KMS-11 (cell line): ENCODE data around the gene WFDC1.

Experiments used
- H2AFZ ChIP-seq: fragments of 200-600 bp; sonication (generic); 2 replicates; pipeline ENCODE4 v1.6.1; 2016; ENCODE audit warnings: antibody characterized with exemption, mixed run types, low read depth
- H3K27ac ChIP-seq: fragments of 200-600 bp; sonication (generic); 2 replicates; pipeline ENCODE4 v1.6.1; 2016; ENCODE audit warnings: mild to moderate bottlenecking, mixed run types
- H3K27me3 ChIP-seq: fragments of 200-600 bp; sonication (generic); 2 replicates; pipeline ENCODE4 v1.6.1; 2017; ENCODE audit warnings: mild to moderate bottlenecking, low read depth, mixed run types, moderate library complexity; ENCODE audit not compliant: insufficient read depth
- H3K36me3 ChIP-seq: fragments of 200-600 bp; sonication (generic); 2 replicates; pipeline ENCODE4 v1.6.1; 2017; ENCODE audit warnings: mild to moderate bottlenecking, mixed run types; ENCODE audit not compliant: insufficient read depth
- H3K4me1 ChIP-seq: fragments of 200-600 bp; sonication (generic); 2 replicates; pipeline ENCODE4 v1.6.1; 2016; ENCODE audit warnings: mild to moderate bottlenecking, low read depth, mixed run types; ENCODE audit not compliant: poor library complexity, severe bottlenecking
- H3K4me2 ChIP-seq: fragments of 200-600 bp; sonication (generic); 2 replicates; pipeline ENCODE4 v1.7.0; 2016; ENCODE audit warnings: mild to moderate bottlenecking, mixed run types
- H3K4me3 ChIP-seq: fragments of 200-600 bp; sonication (generic); IDR thresholded peaks from 2 replicates; pipeline ENCODE4 v1.6.1; 2017; ENCODE audit warnings: low read depth, low read length, mixed read lengths; ENCODE audit not compliant: insufficient read depth
- H3K79me2 ChIP-seq: fragments of 200-600 bp; sonication (generic); 2 replicates; pipeline ENCODE4 v1.6.1; 2016; ENCODE audit warnings: low read depth, mixed run types; ENCODE audit not compliant: insufficient read depth
- H3K9ac ChIP-seq: fragments of 200-600 bp; sonication (generic); 2 replicates; pipeline ENCODE4 v1.6.1; 2016; ENCODE audit warnings: mild to moderate bottlenecking, mixed run types
- H4K20me1 ChIP-seq: fragments of 200-600 bp; sonication (generic); 2 replicates; pipeline ENCODE4 v1.6.1; 2016; ENCODE audit warnings: mild to moderate bottlenecking, mixed run types; ENCODE audit not compliant: insufficient read depth
- CTCF ChIP-seq: fragments of 200-600 bp; sonication (generic); conservative IDR thresholded peaks from 2 replicates; pipeline ENCODE4 v1.6.1; 2017; ENCODE audit warnings: low read depth, mild to moderate bottlenecking, antibody characterized with exemption, low read length, moderate library complexity, mixed read lengths

The WFDC1 gene

GRCh38 chr16:84366208-84366607 lies 71.5 kb downstream of the WFDC1 start:
- no peak for TF ChIP-seq CTCF
- H3K27ac ChIP-seq: no peak overlapping the region
- H3K4me2 ChIP-seq: no peak overlapping the region
- H4K20me1 ChIP-seq: no peaks in the 10 kb centered on the region
- peaks cover 41% of the 10 kb centered on the region for H3K27me3 ChIP-seq
- H3K36me3 ChIP-seq: no peaks in the 10 kb centered on the region
- no peaks in the 10 kb centered on the region for H3K4me1 ChIP-seq
- no peak overlapping the region for H2AFZ ChIP-seq
- no peak overlapping the region for H3K9ac ChIP-seq
- no peak overlapping the region for H3K4me3 ChIP-seq
- no peaks in the 10 kb centered on the region for H3K79me2 ChIP-seq

- no peak overlapping the region for H3K9ac ChIP-seq
- H3K79me2 ChIP-seq: no peaks in the 10 kb centered on the region
- no peaks in the 10 kb centered on the region for H4K20me1 ChIP-seq
- H3K36me3 ChIP-seq: no peaks in the 10 kb centered on the region
- H3K4me2 ChIP-seq: no peak overlapping the region
- no peak overlapping the region for H3K27ac ChIP-seq
- no peaks in the 10 kb centered on the region for H3K4me1 ChIP-seq
- H3K4me3 ChIP-seq: no peak overlapping the region
- H3K27me3 ChIP-seq: peaks cover 37% of the 10 kb centered on the region
- TF ChIP-seq CTCF: no peak
- no peak overlapping the region for H2AFZ ChIP-seq
These were observed 72.6 kb downstream of the WFDC1 start for GRCh38 chr16:84367297-84367680.

- Histone ChIP-seq H4K20me1 (no peaks in the 10 kb centered on the region), H3K27ac (no peak overlapping the region), H2AFZ (no peak overlapping the region), H3K36me3 (no peaks in the 10 kb centered on the region), H3K4me2 (no peak overlapping the region), H3K4me3 (no peak overlapping the region), H3K9ac (no peak overlapping the region), H3K27me3 (peaks cover 34% of the 10 kb centered on the region), H3K79me2 (no peaks in the 10 kb centered on the region), H3K4me1 (no peaks in the 10 kb centered on the region)
- no peak for TF ChIP-seq CTCF
These were observed 73.2 kb downstream of the WFDC1 start for GRCh38 chr16:84367750-84368307.

- Histone ChIP-seq H3K9ac (no peak within 1 kb of the TSS), H3K4me2 (no peak within 1 kb of the TSS), H4K20me1 (no peaks in the 10 kb centered on the region), H3K4me3 (no peak within 1 kb of the TSS), H3K4me1 (no peaks in the 10 kb centered on the region), H2AFZ (no peak within 1 kb of the TSS), H3K27ac (no peak within 1 kb of the TSS), H3K79me2 (no peaks in the 10 kb centered on the region), H3K36me3 (no peaks in the 10 kb centered on the region), H3K27me3 (peaks cover 38% of the 10 kb centered on the region)
- TF ChIP-seq CTCF: no peak
These were observed 73.8 kb downstream of the WFDC1 start, which contains the start of gene ATP2C2 for GRCh38 chr16:84368308-84368996. ATP2C2 (plus strand) TSS chr16:84368538; CDS start chr16:84368616, 78 bp downstream.
